GM12878 (cell line): ENCODE measurements around the gene CEP128. TPM values are rescaled to one million over a fixed set of nuclear protein-coding genes. Genes with fewer than 3 reads are reported as not detected.

Experiments
- ATAC-seq: fragments of 200-7000 bp; cut with Tn5 transposase; 3 replicates; pipeline ENCODE4 v1.9.1; 2020; ENCODE audit warnings: mild to moderate bottlenecking, moderate library complexity
- BruUV-seq: library from RNA; stranded (reverse); fragments of 400-500 nt; replicated peaks from 2 replicates; lab custom pipeline; 2021; lab: Mats Ljungman, UMichigan
- CTCF ChIA-PET: fragments of 300-600 bp; sonication (Branson Sonifier 250); formaldehyde crosslinking; extraction: SDS; loops from one replicate; lab custom pipeline; 2021; ENCODE audit warnings: inconsistent platforms; lab: Yijun Ruan, JAX
- POLR2A ChIA-PET: fragments of 350-600 bp; formaldehyde crosslinking; extraction: SDS; loops from one replicate; lab custom pipeline; 2021; ENCODE audit warnings: inconsistent platforms; lab: Charles Lee
- RAD21 ChIA-PET: fragments of 300-600 bp; sonication (Branson Sonifier 250); formaldehyde crosslinking; loops from one replicate; lab custom pipeline; 2023; ENCODE audit warnings: antibody characterized with exemption; ENCODE audit not compliant: unreplicated experiment; lab: Charles Lee
- SMC1A ChIA-PET: fragments of 300-600 bp; sonication (Branson Sonifier 250); formaldehyde crosslinking; loops from one replicate; lab custom pipeline; 2023; ENCODE audit not compliant: unreplicated experiment, uncharacterized antibody; lab: Charles Lee
- DNase-seq: peaks from one replicate; pipeline ENCODE4 v3.0.0-alpha.2; 2011; ENCODE audit warnings: low read depth, low spot score
- FAIRE-seq: peaks from 3 replicates; lab custom pipeline; 2011; peaks lifted over from hg19 to GRCh38; lab: Jason Lieb, UNC
- H2AFZ ChIP-seq: 2 replicates; pipeline ENCODE4 v1.6.0; 2011; ENCODE audit warnings: low read depth, low read length, control low read depth; ENCODE audit not compliant: control insufficient read depth
- H3K27ac ChIP-seq: 2 replicates; pipeline ENCODE4 v1.5.1; 2011; ENCODE audit warnings: control low read depth; ENCODE audit not compliant: control insufficient read depth, insufficient read depth
- H3K27me3 ChIP-seq, 2 experiments: replicated peaks in 1 of 2; 2 replicates each; pipeline versions ENCODE4 v1.6.0 to v1.6.1; 2011; ENCODE audit warnings: low read length in 1 of 2; ENCODE audit not compliant: control insufficient read depth in 2 of 2, insufficient read depth in 2 of 2
- H3K36me3 ChIP-seq, 2 experiments: 2 replicates each; pipeline ENCODE4 v1.5.1; 2011; ENCODE audit warnings: low read length in 1 of 2; ENCODE audit not compliant: control insufficient read depth in 2 of 2, insufficient read depth in 2 of 2
- H3K4me1 ChIP-seq: 2 replicates; pipeline ENCODE4 v1.6.1; 2011; ENCODE audit warnings: mild to moderate bottlenecking, low read length, moderate library complexity, mixed read lengths; ENCODE audit not compliant: control insufficient read depth, insufficient read depth
- H3K4me2 ChIP-seq: 2 replicates; pipeline ENCODE4 v1.6.0; 2011; ENCODE audit warnings: control low read depth; ENCODE audit not compliant: control insufficient read depth, insufficient read depth
- H3K4me3 ChIP-seq: fragments of 200-600 bp; sonication (generic); 2 replicates; pipeline ENCODE4 v1.5.1; 2016
- H3K79me2 ChIP-seq: 2 replicates; pipeline ENCODE4 v1.6.0; 2011; ENCODE audit warnings: low read length; ENCODE audit not compliant: control insufficient read depth, insufficient read depth
- H3K9ac ChIP-seq: 2 replicates; pipeline ENCODE4 v1.8.0; 2011; ENCODE audit warnings: low read length, control low read depth, mixed read lengths; ENCODE audit not compliant: control insufficient read depth, insufficient read depth
- H3K9me3 ChIP-seq: replicated peaks from 3 replicates; pipeline ENCODE4 v1.5.1; 2011; ENCODE audit warnings: mild to moderate bottlenecking, low read length; ENCODE audit not compliant: control insufficient read depth, insufficient read depth
- H4K20me1 ChIP-seq: 2 replicates; pipeline ENCODE4 v1.6.0; 2011; ENCODE audit not compliant: control insufficient read depth, insufficient read depth
- CHD1 ChIP-seq: IDR thresholded peaks from 2 replicates; pipeline ENCODE4 v1.6.1; 2012; ENCODE audit warnings: low read depth, low read length, improper control_type of control experiment
- CREB1 ChIP-seq: IDR thresholded peaks from 2 replicates; pipeline ENCODE4 v1.6.1; 2012; ENCODE audit warnings: low read depth, mild to moderate bottlenecking, inconsistent platforms
- DPF2 ChIP-seq: fragments of 450-650 bp; IDR thresholded peaks from 2 replicates; pipeline ENCODE4 v1.6.1; 2017; ENCODE audit warnings: mild to moderate bottlenecking
- EZH2 ChIP-seq: IDR thresholded peaks from 2 replicates; pipeline ENCODE4 v1.6.1; 2012; ENCODE audit warnings: low read depth, mild to moderate bottlenecking, control low read depth, inconsistent platforms, low read length, borderline replicate concordance; ENCODE audit not compliant: control insufficient read depth
- FOXK2 ChIP-seq: fragments of 450-650 bp; IDR thresholded peaks from 2 replicates; pipeline ENCODE4 v1.6.1; 2017; ENCODE audit warnings: mild to moderate bottlenecking, moderate library complexity
- IRF4 ChIP-seq: IDR thresholded peaks from 2 replicates; pipeline ENCODE4 v1.6.1; 2011; ENCODE audit warnings: low read depth, low read length
- NFIC ChIP-seq: IDR thresholded peaks from 2 replicates; pipeline ENCODE4 v1.6.1; 2012; ENCODE audit warnings: low read depth, mild to moderate bottlenecking, inconsistent platforms, low read length, moderate library complexity
- NFYA ChIP-seq: IDR thresholded peaks from 2 replicates; pipeline ENCODE4 v1.6.1; 2011; ENCODE audit warnings: low read depth, mild to moderate bottlenecking, low read length, improper control_type of control experiment, borderline replicate concordance
- NKRF ChIP-seq: fragments of 450-650 bp; conservative IDR thresholded peaks from 2 replicates; pipeline ENCODE4 v1.6.1; 2017; ENCODE audit warnings: mild to moderate bottlenecking, moderate library complexity
- RB1 ChIP-seq: fragments of 450-650 bp; formaldehyde crosslinking; IDR thresholded peaks from 2 replicates; pipeline ENCODE4 v1.6.1; 2017; ENCODE audit warnings: mild to moderate bottlenecking, borderline replicate concordance
- RUNX3 ChIP-seq: IDR thresholded peaks from 2 replicates; pipeline ENCODE4 v1.6.1; 2012; ENCODE audit warnings: low read length, inconsistent platforms
- SMAD5 ChIP-seq: IDR thresholded peaks from 2 replicates; pipeline ENCODE4 v1.6.1; 2016; ENCODE audit warnings: antibody characterized with exemption, low read depth
- TCF12 ChIP-seq: IDR thresholded peaks from 2 replicates; pipeline ENCODE4 v1.6.1; 2011; ENCODE audit warnings: low read depth, mild to moderate bottlenecking, low read length
- ZBTB11 ChIP-seq: fragments of 450-650 bp; formaldehyde crosslinking; IDR thresholded peaks from 2 replicates; pipeline ENCODE4 v1.5.0; 2022; ENCODE audit warnings: mild to moderate bottlenecking, missing genetic modification characterization
- ZNF217 ChIP-seq: fragments of 450-650 bp; IDR thresholded peaks from 2 replicates; pipeline ENCODE4 v1.6.1; 2017; ENCODE audit warnings: antibody characterized with exemption, mild to moderate bottlenecking
- WGBS: methylation state at CpG from one replicate; pipeline ENCODE4 v1.1.6; 2016; ENCODE audit warnings: low lambda C conversion rate; ENCODE audit not compliant: insufficient replicate concordance, insufficient coverage; ENCODE audit errors: missing lambda C conversion rate; 5-methylcytosine and 5-hydroxymethylcytosine counted together
- in situ Hi-C: fragments of 300-500 bp; cut with MboI; formaldehyde crosslinking; loops from 9 replicates; pipeline ENCODE4 v1.14.3; 2018; ENCODE audit warnings: mixed read lengths
- intact Hi-C: fragments of 100-400 bp; cut with micrococcal nuclease; formaldehyde crosslinking; loops from one replicate; pipeline ENCODE4 v1.14.2; 2022; ENCODE audit not compliant: unreplicated experiment
- polyA plus RNA-seq, 11 experiments: library from polyadenylated mRNA; depleted of rRNA in 4 of 11; unstranded in 6 of 11; stranded (reverse) in 5 of 11; fragments of >200 nt; fragmentation: Nextera tagmentation in 4 of 11; fragmentation: Illumina TruSeq in 1 of 11; extraction: Ambion mirVana in 4 of 11; extraction: Trizol in 1 of 11; gene quantifications; 1 replicate in 1 of 11; 2 replicates in 10 of 11; pipeline versions ENCODE4 v1.2.1 to v1.2.3, GENCODE V29; 2011 to 2016; ENCODE audit warnings: inconsistent platforms in 2 of 11, missing spikeins in 2 of 11, low read depth in 1 of 11
- total RNA-seq, 4 experiments: library from RNA; depleted of rRNA in 3 of 4; stranded (reverse); fragments of >200 nt in 3 of 4; fragmentation: Illumina TruSeq in 1 of 4; extraction: Trizol in 1 of 4; gene quantifications; 2 replicates each; pipeline versions ENCODE4 v1.2.1 to v1.2.3, GENCODE V29; 2013 to 2021
- TF ChIP-seq, protein P1 (sequence below): IDR thresholded peaks from 2 replicates; pipeline ENCODE4 v1.6.1; 2011; ENCODE audit warnings: borderline replicate concordance, low read depth, mild to moderate bottlenecking, moderate library complexity, mixed read lengths, low read length; ENCODE audit not compliant: insufficient read depth; ENCODE audit errors: extremely low read length
- TF ChIP-seq, protein P2 (sequence below), 3 experiments: IDR thresholded peaks in 2 of 3; conservative IDR thresholded peaks in 1 of 3; 2 replicates each; pipeline ENCODE4 v1.5.1; 2011; ENCODE audit warnings: low read depth in 3 of 3, low read length in 3 of 3, mild to moderate bottlenecking in 3 of 3, control low read depth in 2 of 3, moderate library complexity in 2 of 3, inconsistent platforms in 1 of 3, mixed read lengths in 1 of 3; ENCODE audit not compliant: control insufficient read depth in 2 of 3, insufficient read depth in 1 of 3; ENCODE audit errors: extremely low read depth in 1 of 3

CEP128 gene
- total and polyA plus RNA-seq, 10 of the 15 experiments (the other 5 are each of a cell fraction or from before 2014, with no cell fraction given): 1.1 to 6.7 (median 3.4) TPM

DNA sequence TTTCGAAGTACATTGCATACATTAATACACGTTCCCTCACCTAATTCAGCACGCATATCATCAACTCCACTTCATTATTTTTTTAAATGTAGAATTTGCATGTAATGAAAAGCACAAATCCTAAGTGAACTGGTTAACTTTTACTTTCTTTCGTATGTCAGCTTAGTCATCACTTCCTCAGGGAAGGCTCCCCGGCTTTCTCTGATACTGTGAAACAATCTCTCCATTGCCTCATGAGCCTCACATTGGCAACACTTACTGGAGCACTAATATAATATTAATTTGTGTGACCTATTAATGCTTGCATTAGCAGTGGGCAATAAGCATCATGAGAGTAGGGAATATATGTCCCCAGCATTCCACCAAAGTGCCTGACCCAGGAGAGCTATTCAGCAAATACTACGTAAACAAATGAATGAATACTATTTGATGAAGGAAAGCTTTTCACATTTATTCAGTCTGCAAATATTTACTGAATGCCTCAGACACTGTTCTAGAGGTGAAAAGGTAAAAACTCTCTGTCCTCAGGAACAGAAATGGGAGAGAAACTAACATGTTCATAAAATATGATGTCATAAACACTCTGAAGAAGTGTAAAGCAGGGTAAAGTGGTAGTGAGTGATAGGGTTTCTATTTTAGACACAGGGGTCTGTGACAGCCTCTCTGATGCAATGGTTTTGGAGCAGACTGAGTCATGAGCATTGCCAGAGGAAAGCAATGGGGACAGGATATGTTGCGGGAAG lies 402.7 kb downstream of the CEP128 start:
- H3K79me2 ChIP-seq: no peaks in the 10 kb centered on the region
- no peak overlapping the region for H3K4me3 ChIP-seq
- H3K36me3 ChIP-seq: no peaks in the 10 kb centered on the region
- no peak for FAIRE-seq
- no peaks in the 10 kb centered on the region for H3K4me1 ChIP-seq
- no peak for ATAC-seq
- BruUV-seq: no TSS peak
- no peaks in the 10 kb centered on the region for H4K20me1 ChIP-seq
- H3K9ac ChIP-seq: no peak overlapping the region
- ChIA-PET POLR2A (no interaction called here), SMC1A (no interaction called here), CTCF (no interaction called here), RAD21 (no interaction called here)
- 71% methylated on average over 7 of the region's 7 CpGs for WGBS
- no peaks in the 10 kb centered on the region for H3K9me3 ChIP-seq
- no peak overlapping the region for H2AFZ ChIP-seq
- intact Hi-C loops: no loop called here
- no peak for DNase-seq
- no peaks in the 10 kb centered on the region for H3K27me3 ChIP-seq
- no peak overlapping the region for H3K4me2 ChIP-seq
- in situ Hi-C loops: no loop called here
- no peak overlapping the region for H3K27ac ChIP-seq
- no peak for TF ChIP-seq ZNF217
- no peak for TF ChIP-seq CREB1
- TF ChIP-seq TCF12: no peak
- TF ChIP-seq FOXK2: no peak
- TF ChIP-seq, protein P1, sequence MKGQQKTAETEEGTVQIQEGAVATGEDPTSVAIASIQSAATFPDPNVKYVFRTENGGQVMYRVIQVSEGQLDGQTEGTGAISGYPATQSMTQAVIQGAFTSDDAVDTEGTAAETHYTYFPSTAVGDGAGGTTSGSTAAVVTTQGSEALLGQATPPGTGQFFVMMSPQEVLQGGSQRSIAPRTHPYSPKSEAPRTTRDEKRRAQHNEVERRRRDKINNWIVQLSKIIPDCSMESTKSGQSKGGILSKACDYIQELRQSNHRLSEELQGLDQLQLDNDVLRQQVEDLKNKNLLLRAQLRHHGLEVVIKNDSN: no peak
- no peak for TF ChIP-seq DPF2
- no peak for TF ChIP-seq RB1
- TF ChIP-seq ZBTB11 (CRISPR knock-in tag): no peak
- TF ChIP-seq NFIC: no peak
- TF ChIP-seq IRF4: no peak
- TF ChIP-seq CHD1: no peak
- TF ChIP-seq SMAD5: no peak
- TF ChIP-seq NKRF: no peak
- no peak for TF ChIP-seq RUNX3
- TF ChIP-seq EZH2: no peak
- TF ChIP-seq NFYA: no peak
- TF ChIP-seq, protein P2, sequence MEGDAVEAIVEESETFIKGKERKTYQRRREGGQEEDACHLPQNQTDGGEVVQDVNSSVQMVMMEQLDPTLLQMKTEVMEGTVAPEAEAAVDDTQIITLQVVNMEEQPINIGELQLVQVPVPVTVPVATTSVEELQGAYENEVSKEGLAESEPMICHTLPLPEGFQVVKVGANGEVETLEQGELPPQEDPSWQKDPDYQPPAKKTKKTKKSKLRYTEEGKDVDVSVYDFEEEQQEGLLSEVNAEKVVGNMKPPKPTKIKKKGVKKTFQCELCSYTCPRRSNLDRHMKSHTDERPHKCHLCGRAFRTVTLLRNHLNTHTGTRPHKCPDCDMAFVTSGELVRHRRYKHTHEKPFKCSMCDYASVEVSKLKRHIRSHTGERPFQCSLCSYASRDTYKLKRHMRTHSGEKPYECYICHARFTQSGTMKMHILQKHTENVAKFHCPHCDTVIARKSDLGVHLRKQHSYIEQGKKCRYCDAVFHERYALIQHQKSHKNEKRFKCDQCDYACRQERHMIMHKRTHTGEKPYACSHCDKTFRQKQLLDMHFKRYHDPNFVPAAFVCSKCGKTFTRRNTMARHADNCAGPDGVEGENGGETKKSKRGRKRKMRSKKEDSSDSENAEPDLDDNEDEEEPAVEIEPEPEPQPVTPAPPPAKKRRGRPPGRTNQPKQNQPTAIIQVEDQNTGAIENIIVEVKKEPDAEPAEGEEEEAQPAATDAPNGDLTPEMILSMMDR (IDR thresholded peaks at IDR 0.05 in 2 of 3, conservative IDR thresholded peaks at IDR 0.05 in 1 of 3; ENCODE audit: control insufficient read depth in 2 of 3, extremely low read depth in 1 of 3, insufficient read depth in 1 of 3, low read depth in 3 of 3, low read length in 3 of 3): no peak
